ENCODE measurements around the gene PLOD3. TPM values are rescaled to one million over a fixed set of nuclear protein-coding genes. Genes with fewer than 3 reads are reported as not detected.
A peak's percentile ranks its signal among the peaks of the same experiment; 100 is the strongest.

PLOD3 gene
- total and polyA plus RNA-seq, 2 donors (not counting 1 experiment from before 2014, with no cell fraction given) = 40.1 to 47.5 TPM

- no peaks in the 10 kb centered on the region for H3K27me3 ChIP-seq (replicated peaks in 1 of 4; ENCODE audit: control extremely low read depth in 1 of 4, control insufficient read depth in 3 of 4, insufficient read depth in 4 of 4, low read length in 3 of 4)
- peak within 1 kb of the TSS; percentile 93 for H3K4me2 ChIP-seq (replicated peaks; ENCODE audit: low read depth, low read length, poor library complexity, severe bottlenecking)
- H3K4me3 ChIP-seq (ENCODE audit: control extremely low read depth in 1 of 5, extremely low read depth in 1 of 5, insufficient read depth in 1 of 5, low read depth in 2 of 5, low read length in 4 of 5) = peak within 1 kb of the TSS; percentile 95 to 100 (median 99)
- H4K20me1 ChIP-seq (ENCODE audit: control insufficient read depth, insufficient read depth, low read length, poor library complexity, severe bottlenecking) = peaks cover 71% of the 10 kb centered on the region
- Mint-ChIP-seq H3K27ac (peak within 1 kb of the TSS; percentile 97), H3K9me3 (ENCODE audit: insufficient read depth) (no peaks in the 10 kb centered on the region), H3K27me3 (no peaks in the 10 kb centered on the region), H3K4me1 (peaks cover 41% of the 10 kb centered on the region), H3K4me3 (peak within 1 kb of the TSS; percentile 98)
- TF ChIP-seq EZH2 (IDR thresholded peaks at IDR 0.05; ENCODE audit: borderline replicate concordance, insufficient read depth, low read depth, low read length, poor library complexity, severe bottlenecking) (no peak), CTCF (IDR thresholded peaks at IDR 0.05) (peak; percentile 98)
- ATAC-seq (ENCODE audit: low read depth) (peak; percentile 93), DNase-seq (peak; percentile 97)
- peak within 1 kb of the TSS; percentile 89 for H3K9ac ChIP-seq (ENCODE audit: low read length)
- H3K4me1 ChIP-seq (ENCODE audit: control insufficient read depth in 2 of 2, insufficient read depth in 2 of 2, low read length in 2 of 2) = peaks cover 13 to 31% of the 10 kb centered on the region in 2 donors
- ChIA-PET CTCF (interaction anchor here (0.6 to 4.6 kb wide), 15 partner anchors 9 to 612 kb away, joined by 3 to 65 read pairs (median 6); partner anchors contain the start of genes PLOD3, UFSP1 and ZNHIT1), POLR2A (interaction anchor here (0.6 to 2.4 kb wide), 6 partner anchors 27 to 1740 kb away, joined by 3 to 15 read pairs (median 4); partner anchors contain the start of genes IFT22, PLOD3, VGF and ZNHIT1)
- under 1% methylated on average over 43 of the region's 45 CpGs for WGBS (ENCODE audit: insufficient coverage)
- peak within 1 kb of the TSS; percentile 90 for H2AFZ ChIP-seq (ENCODE audit: insufficient read depth, low read depth, low read length, poor library complexity, severe bottlenecking)
- peaks cover 88% of the 10 kb centered on the region for H3K79me2 ChIP-seq (ENCODE audit: control insufficient read depth, insufficient read depth, low read length)
- intact Hi-C loops (cut with micrococcal nuclease) = loop anchor here (1.0 to 2.0 kb wide), 11 partner anchors 8 to 632 kb away; partner anchors contain the start of genes AP1S1, IFT22, MOSPD3 and SRRT
- no peaks in the 10 kb centered on the region for H3K9me3 ChIP-seq (ENCODE audit: control extremely low read depth in 1 of 3, control insufficient read depth in 2 of 3, insufficient read depth in 1 of 3, low read length in 2 of 3)
- peak within 1 kb of the TSS; percentile 91 to 97 for H3K27ac ChIP-seq (ENCODE audit: low read length in 2 of 2)
- peaks cover 0 to 26% of the 10 kb centered on the region in 2 experiments for H3K36me3 ChIP-seq (replicated peaks in 1 of 2; ENCODE audit: control extremely low read depth in 1 of 2, control insufficient read depth in 1 of 2, extremely low read depth in 1 of 2, insufficient read depth in 2 of 2, low read length in 1 of 2)
These were observed 27.2 kb upstream of the PLOD3 start, which contains the start of gene FIS1 for GRCh38 chr7:101244375-101245146. Gene FIS1, minus strand, starts transcription at chr7:101245081. Its CDS starts 77 bp downstream, at chr7:101245004.

Data from B cell (primary cell).